ENCODE data around the gene TEX29.

GRCh38 chr13:111319521-111319920 lies 921 bp upstream of the TEX29 start:
- TF ChIP-seq EZH2 (IDR thresholded peaks at IDR 0.05; ENCODE audit: borderline replicate concordance, low read depth, low read length, poor library complexity, severe bottlenecking) (no peak), CTCF (conservative IDR thresholded peaks at IDR 0.05; ENCODE audit: low read depth, low read length) (no peak)
